GM19463 (cell line): ENCODE results near the gene PTCD1.

ENCODE experiments used
- ATAC-seq: cut with Tn5 transposase; IDR thresholded peaks from one replicate; pipeline ENCODE4 v1.9.1; 2021; ENCODE audit warnings: mild to moderate bottlenecking, moderate library complexity; ENCODE audit not compliant: unreplicated experiment

The PTCD1 gene

GRCh38 chr7:99438573-99439480, at the start of gene PTCD1, which contains the start of gene CPSF4:
Gene PTCD1 (minus strand): TSS chr7:99438798. CDS start chr7:99435242, 3,556 bp downstream.
Gene CPSF4 (plus strand): TSS chr7:99438943. CDS start chr7:99439083, 140 bp downstream.
- peak; percentile 95 for ATAC-seq

GRCh38 chr7:99485094-99485493, 46.5 kb upstream of the PTCD1 start:
- ATAC-seq = no peak

GRCh38 chr7:99478464-99479440, 40.2 kb upstream of the PTCD1 start:
- ATAC-seq = no peak

GRCh38 chr7:99476107-99476506, 37.5 kb upstream of the PTCD1 start:
- no peak for ATAC-seq

GRCh38 chr7:99473315-99473596, 34.7 kb upstream of the PTCD1 start:
- ATAC-seq = no peak

- peak; percentile 99 for ATAC-seq
These were observed 34.1 kb upstream of the PTCD1 start, which contains the start of gene ZNF789 for GRCh38 chr7:99472561-99473314. Gene ZNF789 (plus strand): TSS chr7:99472890. CDS start chr7:99476457, 3,567 bp downstream.

GRCh38 chr7:99469381-99470065, 30.9 kb upstream of the PTCD1 start:
- no peak for ATAC-seq

GRCh38 chr7:99468336-99468918, 29.8 kb upstream of the PTCD1 start:
- ATAC-seq = no peak

- ATAC-seq = no peak
These were observed 26.8 kb upstream of the PTCD1 start for GRCh38 chr7:99465421-99465768.

GRCh38 chr7:99461221-99461620, 22.6 kb upstream of the PTCD1 start:
- no peak for ATAC-seq

- ATAC-seq = no peak
These were observed 22.1 kb upstream of the PTCD1 start for GRCh38 chr7:99460651-99461050.

- no peak for ATAC-seq
These were observed 20.5 kb upstream of the PTCD1 start for GRCh38 chr7:99459087-99459486.

GRCh38 chr7:99457650-99458493, 19.3 kb upstream of the PTCD1 start:
- no peak for ATAC-seq

GRCh38 chr7:99457050-99457649, 18.6 kb upstream of the PTCD1 start:
- ATAC-seq = no peak

GRCh38 chr7:99456288-99456687, 17.7 kb upstream of the PTCD1 start:
- ATAC-seq = no peak

- ATAC-seq = no peak
These were observed 17.3 kb upstream of the PTCD1 start for GRCh38 chr7:99455874-99456273.

GRCh38 chr7:99453105-99453504, 14.5 kb upstream of the PTCD1 start:
- no peak for ATAC-seq

GRCh38 chr7:99452541-99452940, 13.9 kb upstream of the PTCD1 start:
- no peak for ATAC-seq

- ATAC-seq = no peak
These were observed 13.3 kb upstream of the PTCD1 start for GRCh38 chr7:99451936-99452335.
